ENCODE measurements around the gene SEH1L.

GRCh38 chr18:13035249-13035914 is 87.6 kb downstream of the SEH1L start:
- no peak for TF ChIP-seq CTCF (IDR thresholded peaks at IDR 0.05; ENCODE audit: borderline replicate concordance, extremely low read depth, low read length, poor library complexity, severe bottlenecking)
- no peak for TF ChIP-seq EZH2 (IDR thresholded peaks at IDR 0.05; ENCODE audit: borderline replicate concordance, low read depth, low read length, severe bottlenecking)
